GM19455 (cell line): Measurements from ENCODE around the gene WBP2NL.
A peak's percentile ranks its signal among the peaks of the same experiment; 100 is the strongest.
"Not testable (repeated sequence)": the region's sequence is repeated elsewhere in the genome, so short reads cannot be mapped to it uniquely, and the experiment has no call there.

Source experiments
- ATAC-seq: cut with Tn5 transposase; IDR thresholded peaks from one replicate; pipeline ENCODE4 v1.9.1; 2021; ENCODE audit not compliant: unreplicated experiment

The WBP2NL gene

GRCh38 chr22:42070517-42071422 is 72.2 kb downstream of the WBP2NL start, which contains the start of gene NAGA:
NAGA (minus strand) TSS chr22:42070812; CDS start chr22:42070297, 515 bp downstream.
- peak; percentile 84 for ATAC-seq

GRCh38 chr22:42071508-42071907 is 72.9 kb downstream of the WBP2NL start:
- ATAC-seq, result not testable (repeated sequence)

GRCh38 chr22:42072606-42073330 is 74.2 kb downstream of the WBP2NL start:
- no peak for ATAC-seq

- ATAC-seq, result no peak
Measured at GRCh38 chr22:42073621-42074041, 75.0 kb downstream of the WBP2NL start.

- ATAC-seq, result no peak
Measured at GRCh38 chr22:42074132-42074811, 75.7 kb downstream of the WBP2NL start, which contains the start of gene PHETA2. PHETA2 (plus strand) TSS chr22:42074248; CDS start chr22:42077294, 3,046 bp downstream.

GRCh38 chr22:42074846-42075676 is 76.5 kb downstream of the WBP2NL start:
- ATAC-seq, result no peak

- ATAC-seq, result no peak
Measured at GRCh38 chr22:42076764-42077485, 78.3 kb downstream of the WBP2NL start.

- no peak for ATAC-seq
Measured at GRCh38 chr22:42077486-42078125, 79.0 kb downstream of the WBP2NL start.
